Stimulated activated naive CD4-positive, alpha-beta T cell treated with Interleukin-2 at 50 U/mL for 16 hours (primary cell): ENCODE data around the gene NEURL1B.

ENCODE experiments used
- DNase-seq: peaks from one replicate; lab custom pipeline; 2025; lab: John Stamatoyannopoulos, UW

NEURL1B gene

GRCh38 chr5:172731680-172732074, 90.6 kb downstream of the NEURL1B start:
- no peak for DNase-seq

- DNase-seq, result no peak
Measured at GRCh38 chr5:172732201-172732865, 91.3 kb downstream of the NEURL1B start.

- DNase-seq, result no peak
Measured at GRCh38 chr5:172733131-172733973, 92.3 kb downstream of the NEURL1B start.

GRCh38 chr5:172733974-172734346, 92.9 kb downstream of the NEURL1B start:
- no peak for DNase-seq

- DNase-seq, result no peak
Measured at GRCh38 chr5:172735141-172735831, 94.2 kb downstream of the NEURL1B start.

GRCh38 chr5:172736508-172737135, 95.6 kb downstream of the NEURL1B start:
- DNase-seq, result no peak

- DNase-seq, result no peak
Measured at GRCh38 chr5:172739375-172739774, 98.3 kb downstream of the NEURL1B start.

GRCh38 chr5:172740428-172741205, 99.6 kb downstream of the NEURL1B start:
- no peak for DNase-seq
